K562 (cell line): Measurements from ENCODE around the gene HPD. TPM values are rescaled to one million over a fixed set of nuclear protein-coding genes. Genes with fewer than 3 reads are reported as not detected.

Experiments used
- ATAC-seq: fragments of 200-7000 bp; cut with Tn5 transposase; 3 replicates; pipeline ENCODE4 v1.9.1; 2020; ENCODE audit warnings: moderate library complexity
- BruUV-seq: library from RNA; stranded (reverse); fragments of 400-500 nt; replicated peaks from 2 replicates; lab custom pipeline; 2021; lab: Mats Ljungman, UMichigan
- CTCF ChIA-PET: fragments of 300-600 bp; formaldehyde crosslinking; extraction: SDS; loops from one replicate; lab custom pipeline; 2021; ENCODE audit warnings: low intra/inter-chr PET ratio; lab: Yijun Ruan, JAX
- POLR2A ChIA-PET: fragments of 300-600, 350-650 bp; sonication (Branson Sonifier 250); formaldehyde crosslinking; extraction: SDS; loops from one replicate; lab custom pipeline; 2021; ENCODE audit warnings: antibody characterized with exemption, inconsistent platforms; lab: Yijun Ruan, JAX
- DNase-seq, 4 experiments: peaks; one replicate each; pipeline versions ENCODE4 v3.0.0 to v3.0.0-alpha.2; 2011 to 2018; ENCODE audit warnings: low spot score in 3 of 4, mixed read lengths in 3 of 4; ENCODE audit errors: extremely low read depth in 1 of 4
- FAIRE-seq: peaks from 2 replicates; lab custom pipeline; 2011; peaks lifted over from hg19 to GRCh38; lab: Jason Lieb, UNC
- H2AFZ ChIP-seq: 2 replicates; pipeline ENCODE4 v1.6.0; 2011; ENCODE audit warnings: low read depth, low read length, control low read depth, inconsistent platforms
- H3K27ac ChIP-seq: fragments of 200-600 bp; 3 replicates; pipeline ENCODE4 v1.8.0; 2011; ENCODE audit warnings: low read depth, mild to moderate bottlenecking, control low read depth, inconsistent platforms, low read length, moderate library complexity, mixed read lengths; ENCODE audit errors: extremely low read depth
- H3K27me3 ChIP-seq, 2 experiments: fragments of 300-600 bp in 1 of 2; 2 replicates in 1 of 2; 3 replicates in 1 of 2; pipeline versions ENCODE4 v1.6.0 to v1.8.0; 2011; ENCODE audit warnings: inconsistent platforms in 2 of 2, low read length in 2 of 2, mild to moderate bottlenecking in 1 of 2, mixed read lengths in 1 of 2, moderate library complexity in 1 of 2; ENCODE audit not compliant: control insufficient read depth in 2 of 2, insufficient read depth in 2 of 2
- H3K36me3 ChIP-seq: fragments of 300-600 bp; 3 replicates; pipeline ENCODE4 v1.8.0; 2011; ENCODE audit warnings: mild to moderate bottlenecking, low read length, inconsistent platforms; ENCODE audit not compliant: control insufficient read depth, insufficient read depth
- H3K4me1 ChIP-seq, 2 experiments: fragments of 200-600 bp in 1 of 2; replicated peaks in 1 of 2; 2 replicates in 1 of 2; 3 replicates in 1 of 2; pipeline versions ENCODE4 v1.5.1 to v1.8.0; 2011; ENCODE audit warnings: inconsistent platforms in 2 of 2, low read length in 2 of 2, mild to moderate bottlenecking in 1 of 2, mixed read lengths in 1 of 2, moderate library complexity in 1 of 2; ENCODE audit not compliant: control insufficient read depth in 2 of 2, insufficient read depth in 2 of 2
- H3K4me2 ChIP-seq: 2 replicates; pipeline ENCODE4 v1.6.1; 2011; ENCODE audit warnings: low read length, control low read depth, inconsistent platforms, mixed read lengths; ENCODE audit not compliant: insufficient read depth
- H3K4me3 ChIP-seq: fragments of 200-600 bp; sonication (generic), shearing (Covaris generic); 2 replicates; pipeline ENCODE4 v1.5.1; 2016; ENCODE audit warnings: control low read depth, inconsistent platforms
- H3K79me2 ChIP-seq: fragments of 200-600 bp; 3 replicates; pipeline ENCODE4 v1.8.0; 2011; ENCODE audit warnings: low read length, inconsistent platforms; ENCODE audit not compliant: control insufficient read depth, insufficient read depth
- H3K9ac ChIP-seq, 2 experiments: 2 replicates each; pipeline versions ENCODE4 v1.6.0 to v1.6.1; 2011; ENCODE audit warnings: low read depth in 2 of 2, low read length in 2 of 2, control low read depth in 1 of 2, inconsistent platforms in 1 of 2, mild to moderate bottlenecking in 1 of 2, mixed read lengths in 1 of 2; ENCODE audit not compliant: insufficient read depth in 1 of 2
- H3K9me1 ChIP-seq: one replicate; pipeline ENCODE4 v1.6.0; 2011; ENCODE audit warnings: inconsistent platforms, mild to moderate bottlenecking, low read length, moderate library complexity; ENCODE audit not compliant: control insufficient read depth, insufficient read depth
- H3K9me3 ChIP-seq: replicated peaks from 2 replicates; pipeline ENCODE4 v1.5.1; 2011; ENCODE audit warnings: low read depth, low read length, inconsistent platforms; ENCODE audit not compliant: control insufficient read depth, insufficient read depth
- H4K20me1 ChIP-seq: replicated peaks from 2 replicates; pipeline ENCODE4 v1.6.1; 2011; ENCODE audit warnings: low read length, inconsistent platforms, mixed read lengths; ENCODE audit not compliant: control insufficient read depth, insufficient read depth
- ADNP ChIP-seq: fragments of 200-800 bp; sonication (Bioruptor generic); IDR thresholded peaks from 2 replicates; pipeline ENCODE4 v1.6.1; 2016; ENCODE audit warnings: missing genetic modification characterization, missing compliant biosample characterization
- ATF7 ChIP-seq: fragments of 450-650 bp; IDR thresholded peaks from 2 replicates; pipeline ENCODE4 v1.7.1; 2014; ENCODE audit warnings: mild to moderate bottlenecking, moderate library complexity
- BDP1 ChIP-seq: IDR thresholded peaks from 3 replicates; pipeline ENCODE4 v1.6.1; 2011; ENCODE audit not compliant: insufficient read length, insufficient read depth
- BRCA1 ChIP-seq, 2 experiments: fragments of 450-650 bp in 1 of 2; sonication (generic) in 1 of 2; formaldehyde crosslinking in 1 of 2; IDR thresholded peaks; 2 replicates each; pipeline versions ENCODE4 v1.5.0 to v1.6.1; 2017 to 2020; ENCODE audit warnings: mild to moderate bottlenecking in 1 of 2, missing genetic modification reagents in 1 of 2
- CHD4 ChIP-seq: fragments of 200-600 bp; sonication (generic); IDR thresholded peaks from 3 replicates; pipeline ENCODE4 v1.6.1; 2012; ENCODE audit warnings: low read depth, mild to moderate bottlenecking, mixed read lengths, low read length, inconsistent platforms; ENCODE audit not compliant: insufficient read depth, insufficient replicate concordance, poor library complexity, severe bottlenecking
- CTCF ChIP-seq, 3 experiments: IDR thresholded peaks in 2 of 3; conservative IDR thresholded peaks in 1 of 3; 2 replicates each; pipeline ENCODE4 v1.5.1; 2011 to 2012; ENCODE audit warnings: low read length in 3 of 3, mild to moderate bottlenecking in 3 of 3, control low read depth in 2 of 3, improper control_type of control experiment in 1 of 3, inconsistent platforms in 1 of 3, low read depth in 1 of 3, mixed read lengths in 1 of 3, moderate library complexity in 1 of 3; ENCODE audit not compliant: insufficient read depth in 2 of 3
- DLX4 ChIP-seq: fragments of 250-450 bp; sonication (Bioruptor Pico); IDR thresholded peaks from 2 replicates; pipeline ENCODE4 v1.6.1; 2021; ENCODE audit warnings: mild to moderate bottlenecking
- HNRNPH1 ChIP-seq: fragments of 200-400 bp; formaldehyde crosslinking; optimal IDR thresholded peaks from 2 replicates; pipeline ENCODE3; 2017; ENCODE audit warnings: low read depth, mild to moderate bottlenecking, low read length, moderate library complexity
- KDM1A ChIP-seq, 2 experiments: fragments of 450-650 bp; IDR thresholded peaks; 2 replicates each; pipeline ENCODE4 v1.6.1; 2016; ENCODE audit warnings: mild to moderate bottlenecking in 2 of 2
- KLF10 ChIP-seq: fragments of 250-450 bp; sonication (Bioruptor Pico); IDR thresholded peaks from 2 replicates; pipeline ENCODE4 v1.6.1; 2021; ENCODE audit warnings: matching md5 sums
- LARP7 ChIP-seq: fragments of 450-650 bp; IDR thresholded peaks from 2 replicates; pipeline ENCODE4 v1.6.1; 2016
- OTX1 ChIP-seq: fragments of 450-650 bp; formaldehyde crosslinking; IDR thresholded peaks from 2 replicates; pipeline ENCODE4 v1.4.0; 2022; ENCODE audit warnings: mild to moderate bottlenecking
- PHB ChIP-seq: fragments of 250-450 bp; sonication (Bioruptor Pico); IDR thresholded peaks from 2 replicates; pipeline ENCODE4 v1.5.0; 2021
- PHB2 ChIP-seq: fragments of 450-650 bp; IDR thresholded peaks from 2 replicates; pipeline ENCODE4 v1.6.1; 2017; ENCODE audit warnings: low read depth
- PRMT5 ChIP-seq: sonication (generic); formaldehyde crosslinking; IDR thresholded peaks from 2 replicates; pipeline ENCODE4 v1.5.0; 2020; ENCODE audit warnings: missing genetic modification reagents
- PTTG1 ChIP-seq: fragments of 450-650 bp; IDR thresholded peaks from 2 replicates; pipeline ENCODE4 v1.6.1; 2016; ENCODE audit warnings: low read depth, mild to moderate bottlenecking, missing genetic modification characterization, missing compliant biosample characterization
- RBM25 ChIP-seq: fragments of 200-400 bp; formaldehyde crosslinking; IDR thresholded peaks from 2 replicates; pipeline ENCODE4 v1.6.1; 2018; ENCODE audit warnings: low read length, low read depth, moderate library complexity; ENCODE audit not compliant: severe bottlenecking
- RFX7 ChIP-seq: fragments of 250-450 bp; sonication (Bioruptor Pico); IDR thresholded peaks from 2 replicates; pipeline ENCODE4 v1.5.1; 2021; ENCODE audit warnings: mild to moderate bottlenecking
- YBX1 ChIP-seq: fragments of 450-650 bp; IDR thresholded peaks from 2 replicates; pipeline ENCODE4 v1.7.1; 2016; ENCODE audit warnings: mild to moderate bottlenecking
- ZFP1 ChIP-seq: fragments of 450-650 bp; formaldehyde crosslinking; IDR thresholded peaks from 2 replicates; pipeline ENCODE4 v1.4.0; 2020; ENCODE audit warnings: mild to moderate bottlenecking, mixed read lengths
- ZFX ChIP-seq: sonication (generic); formaldehyde crosslinking; IDR thresholded peaks from 2 replicates; pipeline ENCODE4 v1.8.0; 2022; ENCODE audit warnings: mild to moderate bottlenecking, missing genetic modification reagents, moderate library complexity
- ZNF217 ChIP-seq: sonication (generic); formaldehyde crosslinking; IDR thresholded peaks from 2 replicates; pipeline ENCODE4 v1.8.0; 2022; ENCODE audit warnings: mild to moderate bottlenecking, missing genetic modification reagents
- ZNF263 ChIP-seq: sonication (generic); formaldehyde crosslinking; IDR thresholded peaks from 2 replicates; pipeline ENCODE4 v1.8.0; 2022; ENCODE audit warnings: mild to moderate bottlenecking, missing genetic modification reagents, borderline replicate concordance
- ZNF445 ChIP-seq: fragments of 250-450 bp; sonication (Bioruptor Pico); IDR thresholded peaks from 2 replicates; pipeline ENCODE4 v1.4.0; 2020; ENCODE audit warnings: low read depth, mild to moderate bottlenecking, moderate library complexity
- ZNF551 ChIP-seq: fragments of 250-450 bp; sonication (Bioruptor Pico); IDR thresholded peaks from 2 replicates; pipeline ENCODE4 v1.5.0; 2021; ENCODE audit warnings: mild to moderate bottlenecking, moderate library complexity
- WGBS: fragments of 100-300 bp; shearing (Covaris generic); methylation state at CpG from one replicate; pipeline ENCODE4 v1.1.6; 2016; ENCODE audit warnings: low coverage, mixed read lengths; ENCODE audit not compliant: insufficient coverage; ENCODE audit errors: missing lambda C conversion rate; 5-methylcytosine and 5-hydroxymethylcytosine counted together
- in situ Hi-C: fragments of 300-500 bp; cut with MboI; formaldehyde crosslinking; loops from 4 replicates; pipeline ENCODE4 v1.15.0; 2018; ENCODE audit warnings: inconsistent platforms, mixed read lengths
- intact Hi-C: fragments of 100-400 bp; cut with micrococcal nuclease; formaldehyde crosslinking; loops from 2 replicates; pipeline ENCODE4 v1.14.2; 2022
- polyA plus RNA-seq, 8 experiments: library from polyadenylated mRNA; depleted of rRNA in 4 of 8; stranded (reverse) in 5 of 8; unstranded in 3 of 8; fragments of >200 nt; fragmentation: Nextera tagmentation in 2 of 8; fragmentation: Illumina TruSeq in 1 of 8; extraction: Ambion mirVana in 2 of 8; extraction: Trizol in 1 of 8; gene quantifications; 2 replicates each; pipeline versions ENCODE4 v1.2.1 to v1.2.3, GENCODE V29; 2011 to 2014; ENCODE audit warnings: inconsistent platforms in 1 of 8, missing spikeins in 1 of 8
- total RNA-seq, 7 experiments: library from RNA; depleted of rRNA in 6 of 7; stranded (reverse); fragments of >200 nt in 6 of 7; fragmentation: Illumina TruSeq in 2 of 7; extraction: Trizol in 2 of 7; gene quantifications; 2 replicates each; pipeline versions ENCODE4 v1.2.1 to v1.2.3, GENCODE V29; 2011 to 2021; ENCODE audit warnings: low replicate concordance in 1 of 7

The HPD gene
- total and polyA plus RNA-seq, 9 of the 15 experiments (the other 6 are each of a cell fraction or from before 2014, with no cell fraction given), result 0.06 to 0.29 (median 0.07) TPM; not detected in 4

- ATAC-seq, result no peak
- no peak for FAIRE-seq
- Histone ChIP-seq H3K9me1 (no peaks in the 10 kb centered on the region), H3K4me2 (no peak overlapping the region), H2AFZ (no peak overlapping the region), H3K4me1 (peaks cover 0 to 4% of the 10 kb centered on the region in 2 experiments; a peak in 1 of 5 replicates), H3K27me3 (peaks cover 0 to under 1% of the 10 kb centered on the region in 2 experiments; a peak in 1 of 5 replicates), H3K79me2 (no peaks in the 10 kb centered on the region), H3K36me3 (no peaks in the 10 kb centered on the region), H4K20me1 (no peaks in the 10 kb centered on the region), H3K27ac (no peak overlapping the region), H3K9ac (0 out of 4 replicates have a peak overlapping the region, but pooled peaks of 1 of the 2 experiments have one; percentile 65), H3K9me3 (no peaks in the 10 kb centered on the region), H3K4me3 (no peak overlapping the region)
- WGBS, result 76% methylated on average over 6 of the region's 6 CpGs
- DNase-seq, result no peak
- in situ Hi-C loops, result loop anchor here (25.0 kb wide), 1 partner anchor 1538 kb away; the partner anchor contains the start of gene KMT5A
- intact Hi-C loops, result no loop called here
- ChIA-PET POLR2A (no interaction called here), CTCF (no interaction called here)
- BruUV-seq, result no TSS peak
- TF ChIP-seq PRMT5 (CRISPR knock-in tag) (no peak), RBM25 (peak; percentile 88), ZNF217 (CRISPR knock-in tag) (no peak), ZNF263 (CRISPR knock-in tag) (no peak), CHD4 (peak; percentile 82), PHB2 (no peak), PTTG1 (tag) (no peak), KLF10 (CRISPR knock-in tag) (no peak), ZFX (no peak), BRCA1 (IDR thresholded peaks at IDR 0.05) (no peak), BRCA1 (CRISPR knock-in tag; IDR thresholded peaks at IDR 0.05) (peak; percentile 7; the same call in 1 of the 2 replicates), KDM1A (IDR thresholded peaks at IDR 0.05) (peak; percentile 60 to 63), ZFP1 (CRISPR knock-in tag) (no peak), PHB (CRISPR knock-in tag) (no peak), HNRNPH1 (no peak), YBX1 (no peak), RFX7 (CRISPR knock-in tag) (no peak), DLX4 (CRISPR knock-in tag) (no peak), ZNF445 (CRISPR knock-in tag) (no peak), ATF7 (no peak), LARP7 (no peak), OTX1 (CRISPR knock-in tag) (no peak), ZNF551 (no peak), CTCF (IDR thresholded peaks at IDR 0.05 in 2 of 3, conservative IDR thresholded peaks at IDR 0.05 in 1 of 3; ENCODE audit: insufficient read depth in 2 of 3, low read depth in 1 of 3, low read length in 3 of 3) (no peak), BDP1 (no peak), ADNP (tag) (peak; percentile 70)
These were observed 9.4 kb downstream of the HPD start for GRCh38 chr12:121849211-121849610.
